HG02852 (cell line): Measurements from ENCODE around the gene ATXN10.
"Not testable (repeated sequence)": the region's sequence is repeated elsewhere in the genome, so short reads cannot be mapped to it uniquely, and the experiment has no call there.

Source experiments
- ATAC-seq: cut with Tn5 transposase; IDR thresholded peaks from one replicate; pipeline ENCODE4 v1.9.1; 2021; ENCODE audit warnings: mild to moderate bottlenecking, moderate library complexity; ENCODE audit not compliant: unreplicated experiment

The ATXN10 gene

GRCh38 chr22:45783021-45783420 lies 111.4 kb downstream of the ATXN10 start:
- ATAC-seq, result no peak

- ATAC-seq, result no peak
These were observed 112.1 kb downstream of the ATXN10 start for GRCh38 chr22:45783690-45784089.

- ATAC-seq, result no peak
These were observed 113.0 kb downstream of the ATXN10 start for GRCh38 chr22:45784357-45785277.

GRCh38 chr22:45785458-45785857 lies 113.8 kb downstream of the ATXN10 start:
- ATAC-seq, result no peak

- ATAC-seq, result no peak
These were observed 115.1 kb downstream of the ATXN10 start for GRCh38 chr22:45786726-45787125.

- ATAC-seq, result no peak
These were observed 116.1 kb downstream of the ATXN10 start for GRCh38 chr22:45787759-45788158.

GRCh38 chr22:45788522-45788921 lies 116.9 kb downstream of the ATXN10 start:
- no peak for ATAC-seq

GRCh38 chr22:45790401-45790800 lies 118.8 kb downstream of the ATXN10 start:
- ATAC-seq, result no peak

- no peak for ATAC-seq
These were observed 121.5 kb downstream of the ATXN10 start for GRCh38 chr22:45793161-45793560.

GRCh38 chr22:45793892-45794291 lies 122.3 kb downstream of the ATXN10 start:
- ATAC-seq, result no peak

GRCh38 chr22:45796009-45796408 lies 124.4 kb downstream of the ATXN10 start:
- not testable (repeated sequence) for ATAC-seq

- no peak for ATAC-seq
These were observed 127.7 kb downstream of the ATXN10 start for GRCh38 chr22:45799291-45799690.

GRCh38 chr22:45802054-45802453 lies 130.4 kb downstream of the ATXN10 start:
- ATAC-seq, result no peak

- no peak for ATAC-seq
These were observed 132.8 kb downstream of the ATXN10 start for GRCh38 chr22:45804319-45804985.

GRCh38 chr22:45804986-45805325 lies 133.3 kb downstream of the ATXN10 start:
- ATAC-seq, result no peak

GRCh38 chr22:45805413-45805812 lies 133.8 kb downstream of the ATXN10 start:
- ATAC-seq, result no peak

GRCh38 chr22:45807156-45807915 lies 135.7 kb downstream of the ATXN10 start:
- ATAC-seq, result no peak

- no peak for ATAC-seq
These were observed 141.3 kb downstream of the ATXN10 start for GRCh38 chr22:45812910-45813309.

GRCh38 chr22:45814198-45814597 lies 142.6 kb downstream of the ATXN10 start:
- ATAC-seq, result no peak

- ATAC-seq, result no peak
These were observed 145.1 kb downstream of the ATXN10 start for GRCh38 chr22:45816776-45817175.

- ATAC-seq, result no peak
These were observed 146.2 kb downstream of the ATXN10 start for GRCh38 chr22:45817745-45818423.
